HK-2 (cell line): Measurements from ENCODE around the gene NEDD4L.
A peak's percentile ranks its signal among the peaks of the same experiment; 100 is the strongest.

ENCODE experiments used
- DNase-seq: peaks from one replicate; pipeline ENCODE4 v3.0.0-alpha.2; 2018; ENCODE audit not compliant: unreplicated experiment

Gene NEDD4L

DNA sequence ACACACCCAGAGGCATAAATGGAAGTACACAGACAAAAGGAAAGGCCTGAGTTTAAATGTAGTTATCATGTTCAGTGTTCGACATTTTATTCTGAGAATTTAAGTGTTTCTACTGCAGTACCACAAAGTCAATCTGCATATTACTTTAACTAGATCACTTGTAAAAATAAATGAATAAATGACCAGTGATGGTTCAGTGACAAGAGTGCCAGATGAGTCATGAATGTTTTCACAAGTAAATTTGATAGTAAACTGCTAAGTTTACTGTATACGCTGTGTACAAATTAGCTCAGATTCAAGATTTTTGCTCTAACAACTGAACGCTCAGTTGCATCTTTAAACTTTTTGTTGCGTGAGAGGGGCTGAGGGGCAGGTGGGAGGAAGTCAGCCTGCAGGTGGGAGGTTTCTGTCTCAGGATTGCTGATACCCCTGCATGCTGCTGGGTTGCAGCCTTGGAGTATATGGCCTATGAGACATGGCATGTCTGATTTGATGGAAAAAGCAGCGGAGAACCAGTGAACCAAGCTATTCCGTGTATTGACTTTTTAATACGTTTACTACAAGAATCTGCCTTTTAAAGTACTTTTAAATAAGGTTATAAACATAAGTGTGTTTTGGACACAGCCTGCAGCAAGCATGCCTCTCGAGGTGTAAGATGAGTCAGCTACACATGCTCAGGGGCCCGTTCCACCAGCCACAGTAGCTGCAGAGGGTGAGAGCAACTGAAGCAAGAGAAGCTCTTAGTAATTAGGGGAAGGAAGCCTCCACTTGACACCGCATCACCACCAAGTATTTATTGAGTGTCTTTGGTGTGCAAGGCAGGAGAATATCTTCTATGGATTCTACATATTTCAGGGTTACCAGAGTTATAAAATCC is 245.1 kb downstream of the NEDD4L start:
- peak; percentile 39 for DNase-seq

GRCh38 chr18:58290116-58290695 is 246.2 kb downstream of the NEDD4L start:
- no peak for DNase-seq

DNA sequence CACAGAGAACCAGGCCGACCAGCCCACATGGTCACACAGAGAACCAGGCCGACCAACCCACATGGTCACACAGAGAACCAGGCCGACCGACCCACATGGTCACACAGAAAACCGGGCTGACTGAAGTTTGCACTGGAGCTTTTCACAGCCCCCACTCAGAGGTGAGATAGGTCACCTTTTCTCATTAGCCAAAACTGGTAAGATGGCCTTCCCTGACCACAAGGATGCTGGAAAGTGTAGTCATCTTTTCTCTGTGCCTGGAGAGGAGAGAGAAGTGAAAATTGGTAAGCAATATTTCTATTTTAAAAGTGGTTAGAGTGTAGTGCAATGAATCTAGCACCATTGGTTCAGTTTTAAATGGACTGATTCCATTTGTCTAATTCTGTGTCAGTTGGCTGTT is 247.1 kb downstream of the NEDD4L start:
- no peak for DNase-seq

GRCh38 chr18:58292638-58293037 is 248.6 kb downstream of the NEDD4L start:
- no peak for DNase-seq

GRCh38 chr18:58297198-58297597 is 253.2 kb downstream of the NEDD4L start:
- DNase-seq, result no peak

DNA sequence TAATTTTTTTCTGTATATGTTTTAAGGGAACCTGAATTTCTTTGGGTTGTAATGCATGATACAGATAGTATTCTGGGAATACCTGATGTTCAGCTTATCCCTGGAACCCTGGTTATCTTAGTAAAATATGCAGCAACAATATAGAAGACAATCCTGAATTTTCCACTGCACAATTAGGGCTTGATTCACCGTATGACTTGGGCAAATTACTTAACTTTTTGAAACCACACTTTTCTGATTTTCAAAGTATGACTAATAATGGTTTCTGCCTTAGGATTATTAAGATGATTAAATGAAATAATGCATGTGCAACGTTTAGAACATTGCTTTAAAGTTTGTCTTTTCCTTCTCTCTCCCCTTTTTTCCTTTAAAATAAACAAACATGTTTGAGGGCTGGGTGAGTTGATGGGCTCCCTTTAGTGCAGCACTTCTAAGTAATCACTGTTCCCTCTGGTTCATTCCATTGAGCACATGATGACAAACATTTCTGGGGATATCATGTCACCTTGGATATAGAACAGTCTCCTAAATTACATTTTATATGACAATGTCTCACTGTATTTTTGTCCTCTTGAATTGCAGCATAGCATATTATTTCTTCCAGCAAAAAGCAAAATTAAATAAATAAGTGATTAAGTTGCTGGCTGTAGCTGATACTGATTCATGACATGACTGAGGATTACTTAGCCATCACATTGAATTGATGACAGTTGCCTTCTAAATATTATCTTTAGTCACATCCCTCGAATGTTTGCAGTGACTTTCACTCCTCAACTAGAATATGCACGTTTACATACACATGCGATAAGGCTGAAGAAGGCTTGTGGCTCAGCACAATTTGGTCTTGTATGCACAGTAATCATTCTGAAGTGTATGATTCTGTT is 254.5 kb downstream of the NEDD4L start:
- no peak for DNase-seq

GRCh38 chr18:58299135-58299473 is 255.1 kb downstream of the NEDD4L start:
- DNase-seq, result no peak

- no peak for DNase-seq
Observed at GRCh38 chr18:58299936-58300335, 255.9 kb downstream of the NEDD4L start.

GRCh38 chr18:58300867-58301266 is 256.8 kb downstream of the NEDD4L start:
- DNase-seq, result no peak

DNA sequence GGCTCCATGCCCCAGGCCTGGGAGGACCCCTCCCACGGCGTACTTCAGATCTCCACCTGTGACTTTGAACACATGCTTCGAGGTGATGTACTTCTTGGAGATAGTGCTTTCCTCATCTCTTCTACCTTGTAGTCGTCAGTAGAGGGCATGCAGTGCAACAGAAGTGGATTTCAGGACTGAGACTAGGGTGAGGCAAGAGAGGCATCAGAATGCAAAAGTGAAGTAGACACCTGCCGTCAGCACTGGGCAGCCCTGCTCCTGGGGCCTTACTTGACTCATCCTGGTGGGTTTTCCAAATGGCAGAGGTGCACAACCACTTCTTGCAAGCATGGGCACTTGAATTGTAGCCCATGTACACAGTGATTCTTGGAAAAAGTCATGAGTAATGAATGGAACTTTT is 258.8 kb downstream of the NEDD4L start:
- no peak for DNase-seq

- DNase-seq, result no peak
Observed at GRCh38 chr18:58303363-58303762, 259.3 kb downstream of the NEDD4L start.

DNA sequence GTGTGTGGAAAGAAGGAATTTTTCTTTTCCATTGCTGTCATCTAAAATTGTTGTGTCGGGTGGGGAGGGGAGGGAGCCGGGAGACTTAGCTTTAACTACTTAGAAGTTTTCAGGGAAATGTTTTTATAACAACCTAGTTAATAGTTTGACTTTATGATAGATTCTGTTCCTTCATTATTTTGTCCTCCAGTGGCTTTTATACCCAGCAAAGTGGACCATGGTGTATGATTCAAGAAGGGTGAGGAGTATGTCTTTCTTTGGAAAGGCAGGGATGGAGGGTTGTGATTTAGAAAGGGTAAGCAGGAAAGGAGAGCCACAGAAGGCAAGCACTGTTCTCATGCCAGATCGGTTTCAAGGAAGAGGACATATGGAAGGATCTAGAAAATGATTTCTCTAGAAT is 261.8 kb downstream of the NEDD4L start:
- no peak for DNase-seq

- DNase-seq, result no peak
Observed at GRCh38 chr18:58307441-58307840, 263.4 kb downstream of the NEDD4L start.

DNA sequence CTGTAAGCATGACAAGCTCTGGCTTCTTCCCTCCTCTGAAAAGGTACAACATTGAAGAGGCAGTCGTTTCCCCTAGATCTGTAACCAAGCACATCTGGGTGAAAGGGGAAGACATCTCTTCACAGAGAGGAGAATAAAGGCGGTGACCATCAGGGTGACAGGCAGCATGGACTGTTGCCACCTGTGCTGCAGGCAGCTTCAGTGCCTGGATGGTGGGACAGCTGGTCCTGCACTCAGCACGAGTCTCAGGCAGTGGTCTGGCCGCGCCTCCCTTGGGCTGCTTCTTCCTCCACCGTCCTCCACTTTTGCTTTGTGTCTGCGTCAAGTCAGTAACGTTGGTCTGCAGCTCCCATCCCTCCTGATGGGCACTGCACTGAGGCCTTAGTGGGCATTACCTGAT is 264.4 kb downstream of the NEDD4L start:
- no peak for DNase-seq

GRCh38 chr18:58309099-58309498 is 265.1 kb downstream of the NEDD4L start:
- no peak for DNase-seq

DNA sequence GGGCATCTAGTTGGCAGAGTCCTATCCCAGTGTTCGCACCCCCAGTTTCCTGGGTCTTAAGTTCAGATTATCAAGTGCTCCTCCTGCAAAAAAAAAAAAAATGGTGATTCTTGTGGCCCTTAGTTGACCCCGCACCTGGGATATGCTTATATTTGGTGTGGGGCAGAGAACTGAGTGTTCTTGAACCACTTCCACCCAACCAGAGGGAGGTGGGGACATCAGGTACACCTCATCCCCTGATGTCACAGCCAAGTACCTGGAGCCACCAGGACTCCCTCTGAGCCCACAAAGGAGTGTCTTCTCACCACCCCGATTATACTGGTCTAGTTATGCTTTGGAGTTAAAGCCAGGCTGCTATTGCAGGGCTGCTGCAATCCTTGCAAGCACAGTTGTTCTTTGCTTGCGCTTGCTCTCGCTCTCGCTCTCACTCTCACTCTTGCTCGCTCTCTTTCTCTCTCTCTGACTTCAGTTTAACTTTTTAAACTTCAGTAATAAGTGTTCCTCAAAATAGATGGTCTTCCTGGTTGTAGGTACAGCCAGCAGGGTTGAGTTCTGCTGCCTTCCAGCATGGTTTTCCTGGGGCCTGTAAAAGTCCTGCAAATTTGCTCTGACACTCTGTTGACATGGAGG is 265.7 kb downstream of the NEDD4L start:
- no peak for DNase-seq

DNA sequence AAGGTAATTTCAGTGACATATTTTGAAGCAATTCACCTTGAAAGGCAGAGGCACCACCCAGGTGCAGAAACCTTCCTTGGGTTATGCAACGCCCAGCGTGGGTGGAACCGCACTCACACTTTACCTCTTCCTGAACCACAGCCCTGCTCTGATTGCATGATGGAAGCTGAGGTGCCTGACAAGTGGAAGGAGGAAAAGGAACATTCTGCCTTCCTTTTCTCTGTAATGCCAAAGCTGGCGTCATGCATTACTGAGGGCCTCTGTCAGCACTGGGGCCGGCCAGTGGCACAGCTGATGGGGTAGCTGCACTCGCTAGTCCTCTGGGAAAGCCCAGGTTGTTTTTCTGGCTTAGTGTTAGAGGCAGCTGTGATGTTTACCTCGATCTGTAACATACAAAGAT is 266.5 kb downstream of the NEDD4L start:
- DNase-seq, result peak; percentile 27

GRCh38 chr18:58311390-58311789 is 267.4 kb downstream of the NEDD4L start:
- DNase-seq, result no peak

GRCh38 chr18:58313491-58314032 is 269.5 kb downstream of the NEDD4L start:
- DNase-seq, result no peak

- DNase-seq, result peak; percentile 38
Observed at GRCh38 chr18:58314284-58314683, 270.3 kb downstream of the NEDD4L start.

DNA sequence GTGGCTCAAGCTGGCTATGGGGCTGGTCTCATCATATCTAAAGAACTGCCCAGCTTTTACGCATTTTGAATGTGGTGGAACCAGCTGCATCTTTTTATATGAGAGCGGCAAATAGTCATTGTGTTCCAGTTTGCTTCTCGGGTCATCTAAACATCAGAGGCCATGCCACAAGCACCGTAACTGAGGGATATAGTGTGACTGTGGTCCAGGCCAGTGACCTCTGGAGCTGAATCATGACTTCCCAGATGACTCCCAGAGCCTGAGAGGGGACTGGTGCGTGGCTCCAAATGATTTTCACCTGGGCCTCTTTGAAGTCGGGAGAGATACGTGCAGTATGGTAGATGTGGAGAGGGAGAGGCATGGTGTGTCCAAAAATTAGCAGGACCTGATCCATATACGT is 271.0 kb downstream of the NEDD4L start:
- DNase-seq, result no peak

DNA sequence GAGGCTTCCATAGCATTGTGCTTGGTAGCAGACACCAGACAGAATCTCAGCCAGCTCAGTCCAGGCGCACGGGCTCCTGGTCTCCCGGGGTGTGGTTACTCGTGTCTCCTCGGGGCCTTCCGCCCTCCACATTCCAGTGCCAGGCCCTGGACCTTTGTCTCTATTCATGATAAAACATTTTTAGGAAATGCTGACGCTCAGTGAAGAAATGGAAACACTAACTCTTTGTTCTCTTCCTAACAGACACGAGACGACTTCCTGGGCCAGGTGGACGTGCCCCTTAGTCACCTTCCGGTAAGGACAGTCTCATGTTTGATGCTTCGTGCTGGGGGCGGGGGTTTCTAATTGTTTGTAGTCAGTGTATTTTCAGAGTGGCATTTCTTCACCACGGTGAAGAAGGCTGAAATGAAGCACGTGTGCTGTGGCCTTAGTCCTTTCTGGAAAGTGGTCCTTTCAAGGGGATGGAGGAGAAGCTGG is 271.8 kb downstream of the NEDD4L start:
- no peak for DNase-seq
